Endothelial cell (in vitro differentiated cells): ENCODE results near the gene GPR17. TPM values are rescaled to one million over a fixed set of nuclear protein-coding genes. Genes with fewer than 3 reads are reported as not detected.

Experiments
- DNase-seq: peaks from one replicate; pipeline ENCODE4 v3.0.0; 2021; ENCODE audit warnings: low spot score
- H3K27ac Mint-ChIP-seq: one replicate; pipeline ENCODE4 v1.8.0; 2021; ENCODE audit warnings: mixed read lengths, inconsistent platforms; ENCODE audit not compliant: unreplicated experiment
- H3K27me3 Mint-ChIP-seq: one replicate; pipeline ENCODE4 v1.8.0; 2021; ENCODE audit warnings: mild to moderate bottlenecking, moderate library complexity, mixed read lengths, inconsistent platforms; ENCODE audit not compliant: unreplicated experiment
- H3K36me3 Mint-ChIP-seq: one replicate; pipeline ENCODE4 v1.8.0; 2021; ENCODE audit warnings: mild to moderate bottlenecking, low read depth, mixed read lengths, inconsistent platforms; ENCODE audit not compliant: unreplicated experiment
- H3K4me1 Mint-ChIP-seq: one replicate; pipeline ENCODE4 v1.8.0; 2021; ENCODE audit warnings: mild to moderate bottlenecking, mixed read lengths, inconsistent platforms; ENCODE audit not compliant: unreplicated experiment
- H3K4me3 Mint-ChIP-seq: one replicate; pipeline ENCODE4 v1.8.0; 2021; ENCODE audit warnings: mild to moderate bottlenecking, mixed read lengths, inconsistent platforms; ENCODE audit not compliant: unreplicated experiment
- H3K9me3 Mint-ChIP-seq: one replicate; pipeline ENCODE4 v1.8.0; 2021; ENCODE audit warnings: mixed read lengths, inconsistent platforms; ENCODE audit not compliant: unreplicated experiment
- total RNA-seq: library from RNA; stranded (reverse); fragmentation: NEBNext Ultra II Directional; extraction: Animal tissue kit (Norgen Biotek cat#: 25700); gene quantifications from one replicate; pipeline ENCODE4 v1.2.1, GENCODE V29; 2021; ENCODE audit not compliant: unreplicated experiment
- TF ChIP-seq, protein P1 (sequence below): fragments of 200-600 bp; sonication (generic); IDR thresholded peaks from one replicate; pipeline ENCODE4 v1.5.0; 2021; ENCODE audit warnings: antibody characterized with exemption; ENCODE audit not compliant: unreplicated experiment

GPR17 gene
- total RNA-seq, 1 donor from 2014 or later = 0.15 TPM

DNA sequence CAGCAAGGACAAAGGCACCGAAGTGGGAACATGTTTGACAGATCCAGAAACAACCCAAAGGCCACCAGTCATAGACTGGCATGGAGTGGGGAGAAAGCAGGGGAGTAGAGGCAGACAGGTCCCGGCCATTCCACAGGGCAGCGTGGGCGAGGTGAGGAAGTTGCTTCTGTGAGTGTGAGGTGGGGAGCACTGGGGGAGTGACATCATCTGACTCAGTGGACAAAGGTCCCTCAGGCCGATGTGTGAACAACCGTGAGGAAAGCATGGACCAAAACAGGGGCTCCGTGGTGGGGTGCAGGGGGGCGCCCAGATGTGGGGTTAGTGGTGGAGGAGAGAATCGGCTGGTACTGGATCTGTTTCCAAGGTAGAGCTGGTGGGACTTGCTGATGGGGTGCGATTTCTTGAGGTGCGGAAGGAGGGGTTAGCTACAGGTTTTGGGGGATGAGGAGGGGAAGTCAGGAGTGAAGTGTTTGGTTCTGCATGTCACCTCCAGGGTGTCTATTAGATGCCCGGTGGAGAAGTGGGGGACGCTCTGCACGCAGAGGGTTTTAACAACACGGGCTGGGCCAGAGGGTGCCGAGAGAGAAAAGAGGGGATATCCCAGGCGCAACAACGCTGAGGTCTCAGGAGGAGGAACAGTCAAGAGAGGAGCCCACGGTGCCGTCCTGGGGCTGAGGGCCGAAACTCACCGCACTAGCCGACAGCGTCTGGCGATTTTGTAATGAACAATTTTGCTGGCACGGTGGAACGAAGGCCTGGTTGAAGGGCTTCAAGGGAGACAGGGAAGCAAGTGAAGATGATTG, 52.8 kb downstream of the GPR17 start:
- peaks cover 19% of the 10 kb centered on the region for H3K4me1 Mint-ChIP-seq
- no peak overlapping the region for H3K4me3 Mint-ChIP-seq
- no peak for DNase-seq
- TF ChIP-seq, protein P1, sequence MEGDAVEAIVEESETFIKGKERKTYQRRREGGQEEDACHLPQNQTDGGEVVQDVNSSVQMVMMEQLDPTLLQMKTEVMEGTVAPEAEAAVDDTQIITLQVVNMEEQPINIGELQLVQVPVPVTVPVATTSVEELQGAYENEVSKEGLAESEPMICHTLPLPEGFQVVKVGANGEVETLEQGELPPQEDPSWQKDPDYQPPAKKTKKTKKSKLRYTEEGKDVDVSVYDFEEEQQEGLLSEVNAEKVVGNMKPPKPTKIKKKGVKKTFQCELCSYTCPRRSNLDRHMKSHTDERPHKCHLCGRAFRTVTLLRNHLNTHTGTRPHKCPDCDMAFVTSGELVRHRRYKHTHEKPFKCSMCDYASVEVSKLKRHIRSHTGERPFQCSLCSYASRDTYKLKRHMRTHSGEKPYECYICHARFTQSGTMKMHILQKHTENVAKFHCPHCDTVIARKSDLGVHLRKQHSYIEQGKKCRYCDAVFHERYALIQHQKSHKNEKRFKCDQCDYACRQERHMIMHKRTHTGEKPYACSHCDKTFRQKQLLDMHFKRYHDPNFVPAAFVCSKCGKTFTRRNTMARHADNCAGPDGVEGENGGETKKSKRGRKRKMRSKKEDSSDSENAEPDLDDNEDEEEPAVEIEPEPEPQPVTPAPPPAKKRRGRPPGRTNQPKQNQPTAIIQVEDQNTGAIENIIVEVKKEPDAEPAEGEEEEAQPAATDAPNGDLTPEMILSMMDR = no peak
- peaks cover 15% of the 10 kb centered on the region for H3K27me3 Mint-ChIP-seq
- H3K36me3 Mint-ChIP-seq = peaks cover 13% of the 10 kb centered on the region
- H3K27ac Mint-ChIP-seq = peak overlapping the region; percentile 11
- no peaks in the 10 kb centered on the region for H3K9me3 Mint-ChIP-seq

DNA sequence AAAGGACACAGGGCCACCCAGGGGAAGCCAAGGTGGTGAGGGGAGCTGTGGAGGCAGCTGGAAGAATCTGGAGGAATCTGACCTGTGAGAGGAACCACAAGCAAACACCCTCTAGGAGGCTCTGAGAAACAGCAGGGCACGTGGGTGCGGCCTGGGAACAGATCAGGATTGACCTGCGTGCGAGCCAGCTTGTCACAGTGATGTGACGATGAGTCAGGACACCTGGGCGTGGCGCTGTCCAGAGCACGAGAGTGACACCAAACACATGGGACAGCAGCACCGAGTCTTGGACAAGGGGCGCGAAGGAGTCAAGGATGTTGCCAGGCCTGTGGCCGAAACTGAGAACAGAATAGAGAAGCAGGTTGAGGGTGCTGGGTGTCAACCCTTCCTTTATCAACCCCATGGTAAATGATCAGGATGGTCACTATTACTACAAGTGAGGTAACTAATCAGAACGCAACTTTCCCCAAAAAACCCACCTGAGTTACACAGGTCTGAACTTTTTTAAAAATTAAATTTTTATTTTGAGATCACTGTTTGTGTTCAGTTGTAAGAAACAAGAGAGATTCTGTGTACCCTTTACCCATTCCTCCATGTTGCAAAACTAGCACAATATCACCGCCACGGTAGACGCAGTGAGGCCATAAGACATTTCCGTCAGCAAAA, 54.7 kb downstream of the GPR17 start:
- Mint-ChIP-seq H3K9me3 (no peaks in the 10 kb centered on the region), H3K4me1 (peaks cover 19% of the 10 kb centered on the region), H3K27me3 (peaks cover 15% of the 10 kb centered on the region), H3K4me3 (peak overlapping the region; percentile 91), H3K27ac (peak overlapping the region; percentile 94), H3K36me3 (peaks cover 17% of the 10 kb centered on the region)
- DNase-seq = peak; percentile 17
- TF ChIP-seq, protein P1 = no peak

GRCh38 chr2:127701193-127701650, 55.3 kb downstream of the GPR17 start, which contains the start of gene SFT2D3:
TSS of gene SFT2D3 (plus strand) at chr2:127701497. CDS start at chr2:127701529, 32 bp downstream.
- Mint-ChIP-seq H3K27me3 (peaks cover 15% of the 10 kb centered on the region), H3K9me3 (no peaks in the 10 kb centered on the region), H3K27ac (peak within 1 kb of the TSS; percentile 94), H3K4me3 (peak within 1 kb of the TSS; percentile 91), H3K36me3 (peaks cover 17% of the 10 kb centered on the region), H3K4me1 (peaks cover 19% of the 10 kb centered on the region)
- peak; percentile 85 for DNase-seq
- TF ChIP-seq, protein P1 = no peak

- H3K9me3 Mint-ChIP-seq = no peaks in the 10 kb centered on the region
- H3K36me3 Mint-ChIP-seq = peaks cover 17% of the 10 kb centered on the region
- peak overlapping the region; percentile 94 for H3K27ac Mint-ChIP-seq
- H3K4me1 Mint-ChIP-seq = peaks cover 19% of the 10 kb centered on the region
- peaks cover 16% of the 10 kb centered on the region for H3K27me3 Mint-ChIP-seq
- TF ChIP-seq, protein P1 = no peak
- peak overlapping the region; percentile 89 for H3K4me3 Mint-ChIP-seq
- DNase-seq = peak; percentile 82
These were observed 55.9 kb downstream of the GPR17 start for GRCh38 chr2:127701651-127702394.

Other genes with a start within 250 kb of the GPR17 start
- gene PROC, start 227.7 kb upstream of the GPR17 start, total RNA-seq = not detected
- 50.5 TPM for gene IWS1, start 119.7 kb upstream of the GPR17 start, total RNA-seq
- gene MYO7B, start 110.5 kb upstream of the GPR17 start, total RNA-seq = 0.90 TPM
- 3.8 TPM for gene LIMS2, start 29.4 kb downstream of the GPR17 start, total RNA-seq
- gene SFT2D3, start 55.3 kb downstream of the GPR17 start, total RNA-seq = 4.9 TPM
- gene WDR33, start 165.0 kb downstream of the GPR17 start, total RNA-seq = 52.1 TPM
- 24.4 TPM for gene POLR2D, start 212.0 kb downstream of the GPR17 start, total RNA-seq
- gene AMMECR1L, start 239.8 kb downstream of the GPR17 start, total RNA-seq = 26.3 TPM